GM18502 (cell line): ENCODE measurements around the gene TSPAN13.

ENCODE experiments used
- ATAC-seq: cut with Tn5 transposase; IDR thresholded peaks from one replicate; pipeline ENCODE4 v1.9.1; 2021; ENCODE audit warnings: mild to moderate bottlenecking; ENCODE audit not compliant: unreplicated experiment, poor library complexity

TSPAN13 gene

DNA sequence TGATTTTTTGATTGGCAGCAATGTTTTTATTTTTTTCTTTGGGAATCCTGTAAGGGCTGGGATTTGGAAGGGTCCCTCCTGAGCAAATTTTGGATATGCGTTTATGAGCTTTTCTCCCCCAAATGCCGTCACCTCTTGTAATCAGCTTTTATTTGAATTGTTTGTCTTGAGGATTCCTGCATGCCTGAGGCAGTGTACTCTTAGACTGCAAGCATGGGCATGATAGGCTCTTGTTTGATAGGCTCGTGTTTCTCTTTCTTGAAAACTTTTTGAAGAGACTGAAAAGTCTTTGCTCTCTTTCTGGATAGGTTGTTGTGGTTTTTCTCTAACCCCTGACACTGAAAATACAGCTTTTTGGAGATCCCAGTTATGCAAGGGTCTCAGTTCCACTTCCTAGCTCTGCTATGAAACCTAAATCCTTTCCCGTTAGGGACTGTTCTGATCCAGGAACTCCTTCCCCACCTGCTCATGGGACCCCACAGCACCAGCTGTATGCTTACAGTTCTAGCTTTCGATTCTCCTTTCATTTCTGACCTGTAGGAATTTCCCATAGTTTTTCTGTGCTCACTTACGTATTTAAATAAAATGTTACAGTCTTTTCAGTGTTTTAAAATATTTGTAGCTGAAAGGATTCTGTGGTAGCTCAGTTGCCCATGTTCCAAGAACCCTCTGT is 17.2 kb downstream of the TSPAN13 start:
- ATAC-seq, result no peak

DNA sequence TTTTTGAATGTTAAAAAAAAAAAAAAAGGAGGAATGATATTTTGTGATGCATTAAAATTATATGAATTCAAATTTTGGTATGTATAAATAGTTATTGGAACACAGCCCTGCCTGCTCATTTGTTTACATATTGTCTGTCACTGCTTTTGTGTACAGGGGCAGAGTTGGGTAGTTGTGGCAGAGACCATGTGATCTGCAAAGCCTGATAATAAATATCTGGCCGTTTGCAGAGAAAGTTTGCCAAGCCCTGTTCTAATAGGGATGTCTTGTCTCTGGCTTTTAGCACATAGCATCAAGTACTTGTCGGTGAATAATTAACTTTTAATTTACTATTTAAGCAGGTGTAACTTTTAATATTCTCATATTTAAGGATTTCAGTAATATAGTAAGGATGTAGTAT is 19.8 kb downstream of the TSPAN13 start:
- ATAC-seq, result no peak

DNA sequence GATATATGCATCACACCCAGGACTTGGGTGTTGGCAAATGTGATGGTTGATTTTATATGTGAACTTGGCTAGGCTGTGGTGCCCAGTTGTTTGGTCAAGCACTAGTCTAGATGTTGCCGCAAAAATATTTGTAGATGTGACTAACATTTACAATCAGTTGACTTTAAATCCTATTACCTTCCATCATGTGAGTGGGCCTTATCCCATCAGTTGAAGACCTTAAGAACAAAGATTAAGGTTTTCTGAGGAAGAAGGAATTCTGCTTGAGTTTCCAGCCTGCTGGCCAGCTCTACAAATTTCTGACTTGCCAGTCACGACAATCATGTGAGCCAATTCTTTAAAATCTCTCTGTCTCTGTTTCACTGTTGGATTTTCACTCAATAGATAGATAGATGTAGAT is 20.3 kb downstream of the TSPAN13 start:
- ATAC-seq, result no peak

DNA sequence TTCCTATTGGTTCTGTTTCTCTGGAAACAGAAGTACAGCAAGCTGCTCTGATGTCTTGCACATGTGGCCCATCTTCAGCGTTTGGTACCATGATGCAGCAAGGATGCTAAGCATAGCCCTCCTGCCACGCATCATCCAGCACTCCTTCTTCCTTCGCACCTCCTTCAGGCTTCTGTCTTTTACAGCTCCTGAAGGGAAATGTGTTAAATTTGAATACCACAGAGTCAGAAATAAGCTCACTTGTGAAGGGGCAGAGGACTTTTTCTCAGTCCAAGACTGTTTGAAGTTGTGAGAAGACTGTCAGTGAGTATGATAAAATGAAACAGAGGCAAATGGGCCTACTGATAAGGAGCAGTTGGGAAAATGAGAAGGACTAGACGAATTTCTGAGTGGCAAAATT is 20.7 kb downstream of the TSPAN13 start:
- no peak for ATAC-seq

DNA sequence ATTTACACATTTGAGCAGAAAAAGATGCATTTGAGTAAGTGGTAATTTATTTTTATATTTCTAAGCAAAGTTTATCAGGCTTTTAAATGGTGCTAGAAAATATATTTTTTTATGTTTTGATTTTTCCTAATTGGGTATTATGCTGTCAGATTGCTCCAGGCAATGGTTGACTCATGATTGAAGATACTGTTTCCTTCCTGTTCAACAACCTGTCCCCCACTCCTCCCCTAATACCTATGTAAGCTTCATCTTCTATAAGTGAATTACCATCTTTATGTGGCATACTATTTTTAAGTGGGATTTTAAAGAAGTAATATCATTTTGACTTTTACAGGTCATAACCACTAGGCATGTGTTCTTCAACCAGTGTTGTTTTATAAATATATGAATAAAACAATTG is 21.4 kb downstream of the TSPAN13 start:
- ATAC-seq, result no peak

DNA sequence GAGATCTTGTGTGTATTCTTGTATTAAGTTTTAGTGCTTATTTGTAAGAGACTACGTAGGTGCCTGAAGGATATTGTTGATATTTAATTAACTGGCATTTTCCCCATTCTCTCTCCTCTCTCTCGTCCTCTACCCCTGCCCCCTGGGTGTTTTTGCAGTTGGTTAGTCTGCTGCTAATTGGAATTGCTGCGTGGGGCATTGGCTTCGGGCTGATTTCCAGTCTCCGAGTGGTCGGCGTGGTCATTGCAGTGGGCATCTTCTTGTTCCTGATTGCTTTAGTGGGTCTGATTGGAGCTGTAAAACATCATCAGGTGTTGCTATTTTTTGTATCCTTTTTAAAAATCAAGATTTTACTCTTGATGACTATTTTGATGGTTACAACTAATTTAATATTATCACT is 22.5 kb downstream of the TSPAN13 start:
- no peak for ATAC-seq

DNA sequence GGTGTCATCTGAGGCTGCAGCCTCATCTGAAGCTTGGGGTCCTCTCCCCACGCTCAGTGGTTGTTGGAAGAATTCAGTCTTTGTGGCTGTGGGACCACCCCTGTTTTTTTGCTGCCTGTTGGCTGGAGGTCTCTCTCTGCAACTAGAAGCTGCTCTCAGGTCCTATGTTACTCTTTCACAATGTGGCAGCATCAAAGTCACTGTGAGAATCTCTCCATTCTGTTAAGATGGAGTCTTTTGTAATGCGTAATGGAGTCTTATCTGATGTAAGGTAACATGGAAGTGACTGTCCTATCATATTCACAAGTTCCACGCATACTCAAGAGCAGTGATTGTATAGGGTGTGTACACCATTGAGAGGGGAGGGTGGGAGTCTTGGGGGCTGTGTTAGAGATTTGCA is 24.9 kb downstream of the TSPAN13 start:
- no peak for ATAC-seq

DNA sequence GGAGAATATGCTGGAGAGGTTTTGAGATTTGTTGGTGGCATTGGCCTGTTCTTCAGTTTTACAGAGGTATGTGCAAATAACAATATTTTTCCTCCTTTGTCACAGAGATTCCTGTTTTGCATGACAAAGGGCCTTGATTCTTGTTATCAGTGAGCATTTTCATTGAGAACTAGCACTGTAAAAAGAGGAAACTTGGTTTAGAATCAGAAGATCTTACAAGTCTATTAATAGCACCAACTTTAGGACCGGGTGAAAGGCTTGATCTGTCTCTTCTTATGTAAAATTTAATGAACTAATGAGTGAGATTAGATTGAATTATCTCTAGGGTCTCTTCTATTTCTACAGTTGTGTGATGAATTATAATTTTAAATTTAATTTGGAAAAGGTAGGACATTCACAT is 25.5 kb downstream of the TSPAN13 start:
- ATAC-seq, result no peak

DNA sequence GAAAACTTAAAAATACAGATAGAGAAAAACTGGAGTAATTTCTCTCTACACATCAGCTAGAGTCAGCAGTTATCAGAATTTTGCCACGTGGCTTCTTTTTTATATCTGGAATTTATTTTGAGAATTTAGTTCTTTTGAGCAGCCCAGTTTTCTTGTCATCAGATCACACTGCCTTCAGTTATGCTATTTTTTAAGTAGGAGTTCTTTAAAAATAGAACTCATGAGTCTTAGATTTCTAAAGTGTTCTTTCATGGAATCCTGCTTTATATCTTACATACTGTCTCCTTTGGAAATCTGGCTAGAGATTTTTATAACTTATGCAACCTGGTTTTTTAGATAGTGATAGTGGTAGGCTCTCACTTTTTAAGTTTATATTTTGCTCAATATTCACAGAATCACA is 27.0 kb downstream of the TSPAN13 start:
- ATAC-seq, result no peak

DNA sequence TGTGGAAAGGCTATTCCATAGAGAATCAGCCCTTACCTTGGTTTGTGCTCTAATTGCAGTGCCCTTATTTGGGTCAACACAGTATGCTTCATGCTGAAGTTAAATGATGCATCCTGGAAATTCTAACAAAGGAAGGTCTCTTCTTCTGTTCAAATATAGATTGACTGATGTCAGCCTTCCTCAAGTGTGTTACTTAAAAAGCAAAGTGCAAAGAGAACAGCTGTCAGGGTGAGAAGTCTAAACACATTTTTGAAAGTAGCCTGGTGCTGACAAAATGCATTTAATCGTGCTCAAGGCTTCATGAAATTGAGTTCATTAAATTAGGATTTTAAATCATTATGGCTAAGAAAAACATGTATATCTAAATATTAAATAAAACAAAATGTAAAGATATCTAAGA is 31.8 kb downstream of the TSPAN13 start:
- no peak for ATAC-seq

DNA sequence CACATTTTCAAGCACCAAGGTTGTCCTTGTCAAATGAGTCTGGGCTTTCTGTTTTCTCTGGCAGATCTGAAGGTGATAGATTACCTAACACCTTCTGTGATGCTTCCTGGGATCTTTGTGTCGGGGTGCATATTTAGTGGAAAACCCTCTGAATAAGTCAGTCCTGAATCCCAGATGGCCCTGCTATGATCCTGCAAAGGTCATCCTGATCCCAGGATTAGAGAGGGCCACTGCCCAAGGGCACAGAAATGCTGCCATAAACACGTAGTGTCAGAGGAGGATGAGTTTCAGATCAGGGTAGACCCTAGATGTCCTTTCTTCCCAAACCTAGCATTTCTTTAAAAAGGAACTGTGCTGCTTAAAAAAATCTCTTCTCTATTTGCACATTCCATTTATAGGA is 32.3 kb downstream of the TSPAN13 start:
- no peak for ATAC-seq

DNA sequence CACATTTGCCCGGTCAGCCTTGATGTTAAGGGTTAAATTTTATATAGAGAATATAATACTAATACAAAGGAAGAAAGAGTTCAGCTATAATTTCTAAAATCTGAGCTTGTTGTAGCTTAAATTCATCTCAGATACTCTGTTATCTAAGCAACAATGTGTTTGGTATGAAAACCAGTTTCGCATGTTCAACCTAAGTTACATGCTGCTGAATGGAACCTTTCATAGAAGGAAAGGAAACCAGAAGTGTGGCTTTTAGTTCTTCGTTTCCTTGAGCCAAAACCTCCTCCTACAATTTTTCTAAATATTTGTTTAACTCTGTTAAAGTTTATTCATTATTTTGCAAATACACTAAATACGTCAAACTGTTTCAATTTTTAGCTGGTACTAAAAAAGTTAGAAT is 32.7 kb downstream of the TSPAN13 start:
- no peak for ATAC-seq

DNA sequence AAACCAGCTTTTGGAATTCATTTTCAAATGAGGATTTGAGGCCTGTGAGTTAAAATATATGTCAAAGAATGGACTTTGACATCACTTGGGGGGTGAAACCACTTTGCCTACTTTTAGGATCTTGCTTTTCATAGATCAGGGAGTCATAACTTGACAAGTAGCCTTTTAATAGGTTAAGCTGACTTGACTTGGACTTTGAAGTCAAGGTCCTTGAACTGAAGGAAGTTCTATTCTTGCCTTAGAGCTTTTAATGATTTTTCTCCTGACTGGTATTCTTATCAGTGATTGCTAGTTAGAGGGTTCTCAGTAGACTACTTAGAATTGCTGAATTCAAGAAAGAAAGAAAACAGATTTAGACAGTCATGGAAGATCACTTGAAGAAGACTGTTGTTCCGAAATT is 33.6 kb downstream of the TSPAN13 start:
- ATAC-seq, result no peak

DNA sequence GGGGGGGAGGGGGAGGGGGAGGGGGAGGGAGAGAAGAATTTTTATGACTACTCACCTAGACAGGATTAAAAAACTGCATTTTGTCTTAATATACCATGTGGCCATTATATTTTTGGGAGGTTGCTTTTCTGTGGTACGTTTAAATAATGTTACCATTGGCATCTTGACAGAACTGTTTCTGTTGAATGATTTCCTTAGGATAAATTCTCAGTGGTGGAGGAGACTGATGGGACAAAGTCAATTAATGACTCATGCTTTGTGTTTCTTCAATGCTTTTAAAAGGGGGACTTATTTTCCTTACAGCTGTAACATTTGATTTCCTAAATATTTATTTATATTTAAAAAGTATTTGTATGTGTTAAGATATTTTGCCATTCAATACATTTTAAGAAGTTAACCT is 37.5 kb downstream of the TSPAN13 start:
- no peak for ATAC-seq

DNA sequence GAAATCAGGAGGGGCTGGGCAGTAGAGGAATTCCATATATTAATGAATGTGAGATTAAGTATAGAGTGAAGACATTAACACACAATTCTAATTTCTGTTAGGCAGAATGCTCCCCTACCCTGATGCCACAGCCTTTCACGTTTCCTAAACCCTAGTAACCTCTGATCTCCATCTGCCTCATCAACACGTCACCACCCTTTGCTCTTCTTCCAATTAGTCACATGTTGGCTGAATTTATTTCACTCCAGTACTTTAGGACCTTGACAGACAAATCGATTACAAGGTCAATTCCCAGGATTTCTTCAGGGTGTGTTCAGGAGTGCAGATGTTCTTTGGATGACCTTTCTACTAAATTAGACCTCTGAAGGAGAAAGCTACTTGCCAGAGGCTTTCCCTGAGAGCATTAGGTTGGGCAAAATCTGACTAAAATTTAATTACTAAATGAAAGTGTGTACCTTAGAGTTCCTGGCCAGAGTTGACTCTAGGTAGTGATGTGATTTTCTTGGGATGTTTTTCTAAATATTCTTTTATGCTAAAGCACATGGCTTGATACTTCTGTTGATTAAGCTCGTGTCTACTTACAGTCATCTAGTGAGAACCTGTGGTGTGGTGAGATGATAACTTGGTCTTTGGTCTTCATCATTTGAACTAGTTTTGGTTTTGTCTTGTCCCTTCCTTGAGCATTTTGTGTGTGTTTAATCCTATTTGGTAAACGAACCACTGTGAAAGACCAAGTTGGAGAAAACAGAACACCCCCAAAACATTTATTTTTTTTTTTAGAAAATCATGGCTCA is 38.5 kb downstream of the TSPAN13 start:
- no peak for ATAC-seq

DNA sequence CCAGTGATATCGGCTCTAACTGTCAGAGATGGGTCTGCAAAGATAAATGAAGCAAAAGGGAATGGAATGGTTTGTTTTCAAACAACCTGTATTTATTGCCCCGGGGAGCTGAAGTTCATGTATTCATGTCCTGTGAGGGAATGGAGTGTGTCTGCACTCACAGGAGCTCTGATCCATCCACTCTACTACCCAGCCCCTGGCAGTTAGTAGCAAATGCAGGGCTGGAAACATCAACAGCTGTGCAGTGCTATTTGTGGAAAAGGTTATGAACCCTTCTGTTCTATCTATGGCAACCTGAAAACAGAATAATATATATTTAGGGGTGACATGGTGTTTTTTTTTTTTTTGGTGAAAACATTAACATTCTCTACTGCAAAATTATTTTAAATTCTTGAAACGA is 41.4 kb downstream of the TSPAN13 start:
- ATAC-seq, result no peak

DNA sequence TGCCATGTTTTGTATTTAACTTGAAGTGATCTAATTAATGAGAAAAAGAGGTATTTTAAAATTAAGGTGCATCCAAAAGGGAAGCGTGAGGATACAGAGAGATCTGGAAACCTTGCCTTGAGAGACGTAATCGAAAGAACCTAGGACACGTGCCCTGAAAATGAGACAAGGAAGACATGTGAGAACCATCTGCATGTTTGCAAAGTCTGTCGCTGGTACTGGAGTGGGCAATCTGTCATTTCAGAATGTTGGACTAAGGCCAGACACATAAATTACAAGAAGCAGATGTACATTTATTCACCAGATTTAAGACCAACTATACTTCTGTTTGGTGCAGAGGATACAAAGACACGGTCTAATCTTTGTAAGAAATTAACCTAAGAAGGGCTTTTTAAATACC is 42.1 kb downstream of the TSPAN13 start:
- no peak for ATAC-seq

DNA sequence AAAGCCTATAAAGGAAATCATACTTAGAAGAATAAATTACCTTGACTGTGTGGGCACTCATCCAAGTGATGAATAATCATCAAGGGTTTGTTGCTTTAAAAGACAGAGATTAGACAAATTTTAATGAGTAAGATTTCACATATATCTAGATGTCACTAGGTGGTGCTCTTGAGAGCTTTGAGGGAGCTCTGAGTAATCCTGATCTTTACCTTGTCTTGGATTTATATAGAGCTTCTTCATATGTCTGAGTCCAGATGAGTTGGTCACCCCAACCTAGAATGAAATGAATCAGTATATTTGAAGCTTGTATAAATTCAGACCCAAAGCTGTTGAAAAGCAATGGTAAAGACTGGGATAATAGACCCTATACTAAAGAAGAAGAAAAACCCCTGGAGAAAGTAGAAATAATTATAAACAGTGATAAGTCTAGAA is 47.6 kb downstream of the TSPAN13 start:
- no peak for ATAC-seq

DNA sequence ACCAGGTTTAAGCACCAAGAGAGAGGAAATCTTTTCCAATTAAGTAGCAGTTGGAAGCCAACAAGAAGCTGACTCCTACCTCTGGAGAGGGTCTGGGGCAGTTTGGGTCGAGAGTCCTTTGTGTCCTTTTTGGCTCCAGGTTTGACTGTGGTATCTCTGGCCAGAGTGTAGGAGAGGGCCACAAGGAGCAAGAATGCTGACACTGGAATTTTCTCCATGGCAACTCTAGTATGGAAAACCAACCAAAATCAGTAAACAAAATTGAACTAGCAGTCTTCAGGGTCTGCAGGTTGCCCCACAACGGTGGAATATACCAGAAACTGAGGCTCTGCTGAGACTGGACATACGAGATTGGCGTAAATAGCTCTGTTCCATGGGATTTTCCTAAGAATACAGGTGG is 48.0 kb downstream of the TSPAN13 start:
- ATAC-seq, result no peak

DNA sequence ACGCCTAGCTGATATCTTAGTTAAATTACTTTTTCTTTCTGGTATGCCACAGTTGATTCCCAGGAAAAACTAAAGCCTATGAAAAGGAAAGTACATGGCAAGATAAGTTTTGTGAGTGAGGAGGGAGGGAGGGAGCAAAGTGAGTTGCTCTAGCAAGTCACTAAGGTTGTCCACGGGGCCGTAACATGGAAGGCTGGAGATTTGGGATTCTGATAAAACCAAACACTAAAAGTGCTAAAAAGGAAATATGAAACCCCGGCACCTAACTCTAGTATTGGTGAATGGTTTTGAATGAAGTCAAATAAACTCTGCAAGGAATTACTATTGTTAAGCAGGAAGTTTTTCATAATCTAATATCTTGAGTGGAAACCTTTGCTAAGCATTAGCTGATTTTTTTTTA is 49.6 kb downstream of the TSPAN13 start:
- ATAC-seq, result no peak

DNA sequence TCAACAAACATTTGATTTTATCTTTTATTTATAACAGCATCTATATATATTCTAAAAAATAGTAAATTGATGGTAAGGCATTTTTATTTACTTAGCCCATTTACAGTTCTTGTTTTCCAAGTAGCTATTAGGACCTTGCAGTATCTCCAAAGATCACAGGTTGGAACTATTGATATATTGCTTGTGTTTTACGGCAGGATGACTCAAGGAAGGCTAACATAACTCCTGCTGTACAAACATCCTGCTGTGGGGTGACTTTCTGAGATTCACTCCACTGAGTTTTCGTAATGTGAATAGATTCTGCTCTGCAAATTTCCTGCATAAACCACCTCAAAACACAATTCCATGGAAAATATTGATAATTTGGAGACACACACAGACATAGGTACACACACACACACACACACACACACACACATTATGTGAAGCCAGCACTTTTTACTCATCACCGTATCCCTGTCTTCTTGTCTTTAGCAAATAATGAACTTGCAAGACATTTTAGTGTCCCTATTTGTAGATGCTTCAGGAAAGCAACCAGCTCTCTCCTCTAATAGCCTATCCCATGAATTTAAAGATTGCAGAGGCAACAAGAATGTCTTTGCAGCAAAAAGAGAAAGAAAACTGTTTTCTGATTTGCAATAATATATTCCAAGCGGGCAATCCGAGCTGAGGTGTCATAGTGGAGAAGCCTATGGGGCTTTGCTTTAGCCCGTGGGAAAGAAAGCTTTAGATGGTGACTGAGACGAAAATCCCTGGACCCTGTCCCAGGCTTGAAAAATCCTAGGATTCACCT is 50.5 kb downstream of the TSPAN13 start:
- no peak for ATAC-seq
